RWPE2 (cell line): ENCODE data around the gene FAM72B.
"Not testable (repeated sequence)": the region's sequence is repeated elsewhere in the genome, so short reads cannot be mapped to it uniquely, and the experiment has no call there.

Source experiments
- ATAC-seq: fragments of 200-7000 bp; cut with Tn5 transposase; 3 replicates; pipeline ENCODE4 v1.9.1; 2021; ENCODE audit warnings: low read depth
- DNase-seq: peaks from one replicate; pipeline ENCODE4 v3.0.0-alpha.2; 2020; ENCODE audit warnings: low spot score
- H3K27ac ChIP-seq: fragments of 450-650 bp; 2 replicates; pipeline ENCODE4 v1.5.1; 2017; ENCODE audit warnings: mild to moderate bottlenecking; ENCODE audit not compliant: poor library complexity, severe bottlenecking
- H3K27me3 ChIP-seq: fragments of 250-450 bp; sonication (Bioruptor Pico); 2 replicates; pipeline ENCODE4 v1.5.1; 2021; ENCODE audit warnings: mild to moderate bottlenecking, moderate library complexity; ENCODE audit not compliant: insufficient read depth, poor library complexity, severe bottlenecking
- H3K36me3 ChIP-seq: fragments of 250-450 bp; sonication (Bioruptor Pico); 2 replicates; pipeline ENCODE4 v1.5.1; 2020; ENCODE audit warnings: low read depth, mild to moderate bottlenecking, moderate library complexity
- H3K4me1 ChIP-seq: fragments of 250-450 bp; sonication (Bioruptor Pico); 2 replicates; pipeline ENCODE4 v1.5.1; 2021; ENCODE audit warnings: mild to moderate bottlenecking, moderate library complexity; ENCODE audit not compliant: insufficient read depth, poor library complexity, severe bottlenecking
- H3K4me3 ChIP-seq: fragments of 250-450 bp; sonication (Bioruptor Pico); 2 replicates; pipeline ENCODE4 v1.5.1; 2021; ENCODE audit warnings: mild to moderate bottlenecking, moderate library complexity; ENCODE audit not compliant: severe bottlenecking
- H3K9me3 ChIP-seq: fragments of 250-450 bp; sonication (Bioruptor Pico); 2 replicates; pipeline ENCODE4 v1.5.1; 2021; ENCODE audit warnings: mild to moderate bottlenecking, moderate library complexity; ENCODE audit not compliant: severe bottlenecking

FAM72B gene

DNA sequence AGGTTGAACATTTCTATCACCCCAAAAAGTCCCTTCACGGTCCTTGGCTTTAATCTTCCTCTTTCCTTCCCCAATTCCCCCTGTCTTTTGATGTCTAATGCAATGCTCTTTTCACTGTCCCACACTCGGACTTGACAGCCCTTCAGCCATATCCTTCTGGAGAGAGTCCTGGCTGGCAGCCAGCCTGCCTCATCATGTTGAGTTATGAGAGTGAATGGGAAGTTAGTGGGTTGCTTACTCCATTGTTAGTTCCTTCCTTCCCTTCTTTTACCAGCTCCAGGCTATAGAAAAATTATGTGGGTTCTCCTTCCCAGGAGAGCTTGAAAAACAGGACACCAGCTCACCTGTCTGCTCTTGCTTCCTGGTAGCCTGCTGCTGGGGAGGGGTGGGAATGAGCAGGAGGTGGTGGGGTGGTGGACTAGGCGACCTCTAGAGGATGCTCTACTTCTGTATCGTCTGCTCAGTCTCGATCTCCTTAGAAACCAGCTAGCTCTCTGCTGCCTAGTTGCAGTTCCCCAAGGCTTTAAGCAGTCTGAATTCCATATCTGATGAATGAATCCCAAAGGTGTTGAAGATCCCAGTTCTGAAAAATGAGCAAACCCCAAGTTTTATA lies 30.5 kb upstream of the FAM72B start:
- DNase-seq, H3K4me1 ChIP-seq: not testable (repeated sequence)
- peak; percentile 51 for ATAC-seq

DNA sequence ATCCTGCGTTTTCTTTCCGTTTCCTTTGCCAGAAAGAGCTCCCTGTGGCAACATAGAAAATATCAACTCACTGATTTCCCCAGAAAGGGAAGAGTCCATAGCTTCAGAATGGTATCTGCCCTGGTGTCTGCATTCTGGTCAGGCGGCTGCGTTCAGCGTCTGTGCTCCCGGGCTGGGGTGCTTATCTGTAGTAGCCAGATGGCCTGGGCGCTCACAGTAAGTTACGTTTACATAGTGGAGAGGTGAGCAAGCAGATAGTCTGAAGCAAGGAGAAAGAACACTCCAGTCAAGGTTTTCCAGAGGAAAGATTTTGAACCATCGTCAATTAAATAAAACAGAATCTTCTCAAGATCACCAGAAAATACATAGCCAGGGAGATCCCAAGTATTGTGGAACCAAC lies 29.4 kb upstream of the FAM72B start:
- DNase-seq, ATAC-seq, H3K9me3 ChIP-seq: not testable (repeated sequence)

More for the DNA sequence above, 30.5 kb upstream of the FAM72B start:
- H3K9me3 ChIP-seq, H3K36me3 ChIP-seq, H3K4me3 ChIP-seq, H3K27ac ChIP-seq, H3K27me3 ChIP-seq: not testable (repeated sequence)

GRCh38 chr1:121210778-121211177 lies 26.6 kb upstream of the FAM72B start:
- H3K27ac ChIP-seq, H3K27me3 ChIP-seq, H3K9me3 ChIP-seq, ATAC-seq, H3K36me3 ChIP-seq, H3K4me3 ChIP-seq, H3K4me1 ChIP-seq, DNase-seq: not testable (repeated sequence)

More for the DNA sequence above, 29.4 kb upstream of the FAM72B start:
- not testable (repeated sequence) for H3K4me3 ChIP-seq, H3K4me1 ChIP-seq, H3K36me3 ChIP-seq, H3K27ac ChIP-seq, H3K27me3 ChIP-seq

DNA sequence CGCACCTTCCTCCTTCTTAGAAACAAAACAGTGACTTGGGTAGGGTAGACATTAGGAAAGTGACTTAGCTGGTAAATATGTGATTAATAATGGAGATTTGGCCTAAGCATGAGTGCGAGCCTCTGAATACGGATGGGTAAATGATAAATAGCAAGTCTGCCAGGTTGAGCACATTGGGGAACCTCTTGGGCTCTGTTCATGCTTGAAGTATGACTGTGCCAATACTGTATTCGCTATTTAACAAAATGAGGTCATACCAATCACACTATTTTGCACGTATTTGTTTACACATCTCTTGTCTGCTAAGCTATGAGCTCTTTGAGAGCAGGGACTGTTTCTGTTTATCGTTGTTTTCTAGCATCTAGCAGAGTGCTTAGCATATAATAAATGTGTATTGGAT lies 24.2 kb upstream of the FAM72B start:
- ATAC-seq: peak; percentile 37; the same call in 2 of the 3 replicates
- not testable (repeated sequence) for H3K9me3 ChIP-seq, H3K4me3 ChIP-seq, DNase-seq, H3K4me1 ChIP-seq, H3K27me3 ChIP-seq, H3K27ac ChIP-seq, H3K36me3 ChIP-seq

DNA sequence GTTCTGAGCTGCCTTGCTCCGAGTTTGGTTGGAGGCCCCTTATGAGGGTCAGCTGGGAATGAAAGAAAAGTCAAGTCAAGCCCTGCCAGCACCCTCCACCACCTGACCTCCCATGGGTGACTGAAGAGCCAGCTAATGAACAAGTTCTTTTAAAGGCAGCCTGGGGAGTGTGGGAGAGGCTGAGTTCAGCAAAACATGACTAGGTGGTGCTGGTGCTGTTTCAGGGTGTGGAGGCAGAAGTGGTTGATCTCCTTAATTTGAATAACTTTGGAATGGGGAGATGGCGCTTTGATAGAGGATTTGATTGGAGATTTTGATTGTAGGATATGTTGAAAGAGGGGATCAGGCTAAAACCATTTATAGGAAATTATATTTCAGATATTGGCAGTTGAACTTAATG lies 23.2 kb upstream of the FAM72B start:
- not testable (repeated sequence) for H3K27ac ChIP-seq, H3K4me1 ChIP-seq, ATAC-seq, H3K36me3 ChIP-seq, H3K9me3 ChIP-seq, H3K4me3 ChIP-seq, DNase-seq, H3K27me3 ChIP-seq

DNA sequence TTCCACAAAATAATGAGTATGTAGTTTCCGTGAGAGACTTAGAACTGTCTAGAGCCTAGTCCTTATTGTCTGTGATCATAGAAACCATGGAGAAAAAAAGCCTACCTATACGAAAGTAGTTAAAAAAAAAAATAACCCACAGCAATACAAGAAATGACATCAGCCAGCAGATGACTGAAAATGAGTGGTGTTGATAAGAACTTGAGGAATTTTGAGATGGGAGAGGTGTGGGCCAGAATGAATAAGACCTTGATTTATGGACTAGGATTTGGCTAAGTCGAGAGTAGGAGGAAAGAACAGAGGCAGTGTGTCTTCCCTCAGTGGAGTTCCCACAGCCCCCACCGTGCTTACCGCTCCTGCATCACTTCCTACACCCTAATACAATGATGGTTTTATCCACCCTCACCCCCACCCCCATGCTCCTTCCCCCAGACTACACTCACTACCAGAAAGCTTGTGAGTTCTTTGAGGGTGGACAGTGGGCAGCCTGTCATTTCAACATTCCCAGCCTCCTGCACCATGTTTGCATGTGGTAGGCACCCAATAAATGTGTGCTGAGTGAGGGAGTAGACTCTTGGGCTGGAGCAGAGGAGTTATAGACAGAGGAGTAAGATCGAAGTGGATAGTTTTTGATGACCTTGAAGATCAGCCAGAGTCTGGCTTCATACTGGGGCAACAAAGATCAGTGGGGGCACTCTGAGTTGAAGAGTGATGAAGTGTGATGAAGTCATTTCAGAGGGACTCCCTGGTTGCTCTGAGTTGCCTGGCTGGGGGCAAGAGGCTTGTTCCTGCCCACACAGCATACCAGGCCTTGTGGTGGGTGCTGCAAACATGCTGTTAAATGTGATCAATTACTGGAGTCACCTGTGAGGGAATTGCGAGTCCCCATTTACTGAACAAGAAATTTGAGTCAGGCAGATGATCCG lies 21.9 kb upstream of the FAM72B start:
- H3K4me3 ChIP-seq, H3K36me3 ChIP-seq, H3K4me1 ChIP-seq, H3K27ac ChIP-seq, H3K27me3 ChIP-seq, H3K9me3 ChIP-seq, DNase-seq: not testable (repeated sequence)
- peak; percentile 83 for ATAC-seq

DNA sequence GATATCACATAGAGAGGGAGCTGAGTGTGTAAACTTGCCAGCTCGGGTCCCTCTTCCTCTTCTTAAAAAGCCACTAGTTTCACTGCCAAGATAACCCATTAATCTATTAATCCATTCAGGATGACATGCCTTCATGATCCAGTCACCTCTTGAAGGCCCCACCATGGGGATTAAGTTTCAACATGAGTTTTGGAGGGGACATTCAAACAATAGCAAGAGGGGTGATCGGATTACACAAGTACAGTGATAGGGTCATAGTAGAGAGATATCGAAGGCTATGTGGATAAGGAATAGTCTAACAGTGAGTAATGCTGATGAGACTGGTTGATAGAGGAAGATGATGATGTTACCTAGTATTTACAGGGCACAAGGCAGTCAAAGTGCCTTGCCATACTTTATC lies 18.8 kb upstream of the FAM72B start:
- not testable (repeated sequence) for H3K4me1 ChIP-seq

GRCh38 chr1:121200985-121201981 lies 17.1 kb upstream of the FAM72B start:
- not testable (repeated sequence) for H3K27ac ChIP-seq, DNase-seq, H3K27me3 ChIP-seq, H3K36me3 ChIP-seq, ATAC-seq, H3K4me1 ChIP-seq, H3K9me3 ChIP-seq, H3K4me3 ChIP-seq

More for the DNA sequence above, 18.8 kb upstream of the FAM72B start:
- not testable (repeated sequence) for DNase-seq, H3K4me3 ChIP-seq, H3K27me3 ChIP-seq, H3K27ac ChIP-seq, H3K36me3 ChIP-seq, H3K9me3 ChIP-seq
- ATAC-seq: peak; percentile 42; the same call in 1 of the 3 replicates

DNA sequence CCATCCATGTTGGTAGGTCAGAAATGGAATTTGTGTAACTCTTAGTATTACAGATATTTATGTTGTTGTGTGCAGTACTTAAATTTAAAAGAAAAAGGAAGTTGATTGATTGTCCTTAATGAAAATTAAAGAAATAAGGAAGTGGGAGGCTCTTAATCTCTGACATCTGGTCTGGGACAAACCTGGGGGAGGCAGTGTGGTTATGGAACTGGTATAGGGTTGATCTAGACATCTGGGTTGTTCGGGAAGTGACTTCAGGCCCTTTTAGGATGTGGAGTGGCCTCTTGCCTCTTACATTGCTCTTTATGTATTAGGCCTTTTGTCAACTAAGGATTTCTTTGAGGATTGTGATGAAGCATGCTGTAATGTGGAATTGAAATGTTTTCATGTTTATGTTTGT lies 16.1 kb upstream of the FAM72B start:
- not testable (repeated sequence) for DNase-seq, H3K4me1 ChIP-seq, H3K27me3 ChIP-seq, H3K36me3 ChIP-seq, H3K9me3 ChIP-seq, ATAC-seq, H3K4me3 ChIP-seq, H3K27ac ChIP-seq

GRCh38 chr1:121199763-121200162 lies 15.6 kb upstream of the FAM72B start:
- DNase-seq, H3K36me3 ChIP-seq, H3K9me3 ChIP-seq, H3K27me3 ChIP-seq, H3K4me3 ChIP-seq, H3K27ac ChIP-seq, H3K4me1 ChIP-seq, ATAC-seq: not testable (repeated sequence)
